H1 (cell line): ENCODE measurements around the gene RFXANK. TPM values are rescaled to one million over a fixed set of nuclear protein-coding genes. Genes with fewer than 3 reads are reported as not detected.

Experiments
- CTCF ChIA-PET: fragments of 300-600 bp; sonication (Branson Sonifier 250); formaldehyde crosslinking; loops from one replicate; lab custom pipeline; 2021; ENCODE audit not compliant: partially characterized antibody; lab: Charles Lee
- POLR2A ChIA-PET: fragments of 300-600 bp; sonication (Branson Sonifier 250); formaldehyde crosslinking; loops from one replicate; lab custom pipeline; 2021; ENCODE audit warnings: inconsistent platforms; ENCODE audit not compliant: partially characterized antibody; lab: Charles Lee
- DNase-seq, 2 experiments: peaks; one replicate each; pipeline versions ENCODE4 v3.0.0 to v3.0.0-alpha.2; 2010 to 2022; ENCODE audit warnings: low spot score in 2 of 2, low read depth in 1 of 2, mixed read lengths in 1 of 2
- FAIRE-seq: peaks from 2 replicates; lab custom pipeline; 2011; peaks lifted over from hg19 to GRCh38; lab: Jason Lieb, UNC
- H2AFZ ChIP-seq: 2 replicates; pipeline ENCODE4 v1.8.1; 2012; ENCODE audit warnings: low read length, inconsistent platforms
- H2AK5ac ChIP-seq: 2 replicates; pipeline ENCODE4 v1.6.1; 2013; ENCODE audit warnings: low read depth, low read length
- H2BK120ac ChIP-seq: replicated peaks from 2 replicates; pipeline ENCODE3; 2013; ENCODE audit warnings: low read depth, low read length, inconsistent platforms
- H2BK12ac ChIP-seq: 2 replicates; pipeline ENCODE4 v1.6.1; 2013; ENCODE audit warnings: low read depth, low read length
- H2BK15ac ChIP-seq: 2 replicates; pipeline ENCODE4 v1.6.1; 2013; ENCODE audit warnings: low read length
- H2BK20ac ChIP-seq: 2 replicates; pipeline ENCODE4 v1.6.1; 2013; ENCODE audit warnings: low read length
- H2BK5ac ChIP-seq: 2 replicates; pipeline ENCODE4 v1.6.1; 2013; ENCODE audit warnings: low read depth, low read length
- H3K14ac ChIP-seq: 2 replicates; pipeline ENCODE4 v1.6.1; 2013; ENCODE audit warnings: inconsistent platforms; ENCODE audit not compliant: insufficient read length
- H3K18ac ChIP-seq: 2 replicates; pipeline ENCODE4 v1.6.1; 2013; ENCODE audit warnings: low read length; ENCODE audit errors: extremely low read depth
- H3K23ac ChIP-seq: 2 replicates; pipeline ENCODE4 v1.6.1; 2013; ENCODE audit warnings: inconsistent platforms; ENCODE audit not compliant: insufficient read length
- H3K23me2 ChIP-seq: 2 replicates; pipeline ENCODE4 v1.6.1; 2013; ENCODE audit warnings: low read depth, low read length
- H3K27ac ChIP-seq: 2 replicates; pipeline ENCODE4 v1.6.1; 2011; ENCODE audit warnings: low read depth, low read length, inconsistent platforms
- H3K27me3 ChIP-seq, 4 experiments: replicated peaks in 1 of 4; 1 replicate in 1 of 4; 2 replicates in 3 of 4; pipeline versions ENCODE4 v1.6.1 to v1.8.1; 2011 to 2013; ENCODE audit warnings: low read length in 3 of 4, mild to moderate bottlenecking in 3 of 4, inconsistent platforms in 2 of 4, mixed read lengths in 2 of 4, moderate library complexity in 1 of 4; ENCODE audit not compliant: control insufficient read depth in 3 of 4, insufficient read depth in 3 of 4; ENCODE audit errors: extremely low read depth in 1 of 4
- H3K36me3 ChIP-seq, 4 experiments: 2 replicates each; pipeline versions ENCODE4 v1.6.1 to v1.8.1; 2011 to 2013; ENCODE audit warnings: mild to moderate bottlenecking in 4 of 4, low read length in 3 of 4, moderate library complexity in 2 of 4, control low read depth in 1 of 4, inconsistent platforms in 1 of 4; ENCODE audit not compliant: insufficient read depth in 4 of 4, control insufficient read depth in 2 of 4
- H3K4ac ChIP-seq: replicated peaks from 2 replicates; pipeline ENCODE3; 2013; ENCODE audit warnings: low read length, low read depth, mixed read lengths, inconsistent platforms; ENCODE audit not compliant: insufficient read length
- H3K4me1 ChIP-seq, 4 experiments: replicated peaks in 1 of 4; 1 replicate in 1 of 4; 2 replicates in 3 of 4; pipeline versions ENCODE4 v1.6.1 to v1.8.1; 2011 to 2013; ENCODE audit warnings: low read length in 3 of 4, inconsistent platforms in 2 of 4, mixed read lengths in 1 of 4; ENCODE audit not compliant: insufficient read depth in 4 of 4, control insufficient read depth in 3 of 4
- H3K4me2 ChIP-seq, 2 experiments: 2 replicates each; pipeline versions ENCODE4 v1.6.1 to v1.8.1; 2011 to 2013; ENCODE audit warnings: low read depth in 2 of 2, low read length in 2 of 2, control low read depth in 1 of 2, inconsistent platforms in 1 of 2, mild to moderate bottlenecking in 1 of 2; ENCODE audit not compliant: insufficient read depth in 1 of 2
- H3K4me3 ChIP-seq, 4 experiments: fragments of 200-600, 300-600 bp in 1 of 4; sonication (generic), shearing (Covaris generic), sonication (Bioruptor Twin) in 1 of 4; 2 replicates each; pipeline versions ENCODE4 v1.5.1 to v1.8.1; 2011 to 2016; ENCODE audit warnings: low read length in 4 of 4, low read depth in 3 of 4, control low read depth in 2 of 4, inconsistent platforms in 2 of 4, mild to moderate bottlenecking in 2 of 4, mixed read lengths in 1 of 4, moderate library complexity in 1 of 4; ENCODE audit not compliant: insufficient read depth in 2 of 4; ENCODE audit errors: extremely low read depth in 1 of 4
- H3K56ac ChIP-seq: replicated peaks from 2 replicates; pipeline ENCODE3; 2013; ENCODE audit warnings: low read depth, mild to moderate bottlenecking, mixed read lengths, low read length, inconsistent platforms; ENCODE audit not compliant: insufficient read length
- H3K79me1 ChIP-seq: 2 replicates; pipeline ENCODE4 v1.6.1; 2013; ENCODE audit warnings: low read depth, low read length, control low read depth
- H3K79me2 ChIP-seq, 2 experiments: 2 replicates each; pipeline versions ENCODE4 v1.6.1 to v1.8.1; 2012 to 2013; ENCODE audit warnings: low read length in 2 of 2, mild to moderate bottlenecking in 2 of 2, inconsistent platforms in 1 of 2; ENCODE audit not compliant: insufficient read depth in 2 of 2, control insufficient read depth in 1 of 2
- H3K9ac ChIP-seq, 4 experiments: replicated peaks in 1 of 4; 1 replicate in 1 of 4; 2 replicates in 3 of 4; pipeline versions ENCODE4 v1.6.1 to v1.8.1; 2011 to 2013; ENCODE audit warnings: low read depth in 3 of 4, low read length in 3 of 4, control low read depth in 2 of 4, mild to moderate bottlenecking in 2 of 4, moderate library complexity in 2 of 4, inconsistent platforms in 1 of 4; ENCODE audit errors: extremely low read depth in 1 of 4
- H3K9me3 ChIP-seq, 2 experiments: 2 replicates each; pipeline versions ENCODE4 v1.6.1 to v1.8.1; 2012 to 2013; ENCODE audit warnings: mild to moderate bottlenecking in 2 of 2, moderate library complexity in 2 of 2, control low read depth in 1 of 2, inconsistent platforms in 1 of 2, low read depth in 1 of 2, low read length in 1 of 2, mixed read lengths in 1 of 2; ENCODE audit not compliant: insufficient read depth in 2 of 2
- H4K20me1 ChIP-seq, 2 experiments: replicated peaks in 1 of 2; 2 replicates each; pipeline versions ENCODE3 to v1.8.1; 2011 to 2013; ENCODE audit warnings: inconsistent platforms in 2 of 2, low read length in 2 of 2, mild to moderate bottlenecking in 1 of 2; ENCODE audit not compliant: insufficient read depth in 2 of 2, control insufficient read depth in 1 of 2
- H4K5ac ChIP-seq: 2 replicates; pipeline ENCODE4 v1.6.1; 2013; ENCODE audit warnings: low read length, low read depth, mixed read lengths, inconsistent platforms; ENCODE audit not compliant: insufficient read length
- H4K8ac ChIP-seq: 2 replicates; pipeline ENCODE4 v1.8.0; 2013; ENCODE audit warnings: mild to moderate bottlenecking, moderate library complexity, low read length, inconsistent platforms; ENCODE audit not compliant: insufficient read depth; ENCODE audit errors: extremely low read depth
- H4K91ac ChIP-seq: replicated peaks from 2 replicates; pipeline ENCODE3; 2013; ENCODE audit warnings: low read length, mixed read lengths, inconsistent platforms; ENCODE audit not compliant: insufficient read length
- BCL11A ChIP-seq, 2 experiments: IDR thresholded peaks; one replicate each; pipeline ENCODE4 v1.6.1; 2011; ENCODE audit warnings: low read depth in 2 of 2, low read length in 2 of 2, mild to moderate bottlenecking in 2 of 2
- GABPA ChIP-seq: IDR thresholded peaks from 2 replicates; pipeline ENCODE4 v1.6.1; 2011; ENCODE audit warnings: mild to moderate bottlenecking, low read length, moderate library complexity, borderline replicate concordance; ENCODE audit not compliant: insufficient read depth
- HDAC6 ChIP-seq: IDR thresholded peaks from one replicate; pipeline ENCODE4 v1.7.1; 2012; ENCODE audit warnings: low read depth, mild to moderate bottlenecking, inconsistent platforms, low read length, moderate library complexity
- RBBP5 ChIP-seq: IDR thresholded peaks from 2 replicates; pipeline ENCODE4 v1.7.1; 2012; ENCODE audit warnings: low read depth, mild to moderate bottlenecking, inconsistent platforms, low read length, moderate library complexity, borderline replicate concordance
- SP4 ChIP-seq: IDR thresholded peaks from 2 replicates; pipeline ENCODE4 v1.6.1; 2012; ENCODE audit warnings: low read length, inconsistent platforms
- TAF7 ChIP-seq: optimal IDR thresholded peaks from 2 replicates; pipeline ENCODE3; 2011; ENCODE audit warnings: low read depth, mild to moderate bottlenecking, inconsistent platforms, low read length, moderate library complexity, borderline replicate concordance
- TCF12 ChIP-seq: IDR thresholded peaks from 2 replicates; pipeline ENCODE4 v1.6.1; 2011; ENCODE audit warnings: low read depth, mild to moderate bottlenecking, low read length
- TEAD4 ChIP-seq: IDR thresholded peaks from 2 replicates; pipeline ENCODE4 v1.6.1; 2012; ENCODE audit warnings: low read depth, low read length, inconsistent platforms, mixed read lengths
- ZNF274 ChIP-seq: IDR thresholded peaks from 2 replicates; pipeline ENCODE4 v1.7.0; 2012; ENCODE audit warnings: low read length, borderline replicate concordance; ENCODE audit errors: extremely low read depth
- WGBS, 2 experiments: shearing (Covaris generic) in 1 of 2; methylation state at CpG; one replicate each; pipeline versions ENCODE4 v1.1.6 to v1.1.7; 2013 to 2015; ENCODE audit warnings: low lambda C conversion rate in 2 of 2, mixed read lengths in 2 of 2, inconsistent platforms in 1 of 2, low coverage in 1 of 2, missing lambda C conversion rate in 1 of 2; ENCODE audit not compliant: insufficient replicate concordance in 2 of 2, insufficient coverage in 1 of 2, insufficient read length in 1 of 2; ENCODE audit errors: extremely low coverage in 1 of 2, missing lambda C conversion rate in 1 of 2; 5-methylcytosine and 5-hydroxymethylcytosine counted together
- polyA plus RNA-seq, 7 experiments: library from polyadenylated mRNA; depleted of rRNA in 3 of 7; stranded (reverse) in 5 of 7; unstranded in 2 of 7; fragments of >200 nt in 5 of 7; fragments of 200-250 nt in 2 of 7; gene quantifications; 1 replicate in 5 of 7; 2 replicates in 1 of 7; 4 replicates in 1 of 7; pipeline versions ENCODE4 v1.2.1 to v1.2.3, GENCODE V29; 2011 to 2013; ENCODE audit warnings: missing spikeins in 2 of 7, mixed read lengths in 2 of 7
- total RNA-seq: library from RNA; stranded (reverse); fragmentation: NEBNext Ultra II Directional; extraction: Animal tissue kit (Norgen Biotek cat#: 25700); gene quantifications from 2 replicates; pipeline ENCODE4 v1.2.1, GENCODE V29; 2021

RFXANK gene
- total and polyA plus RNA-seq, 2 of the 8 experiments (the other 6 are each of a cell fraction or from before 2014, with no cell fraction given) = 72.9 to 87.5 TPM

GRCh38 chr19:19224150-19224851, 32.2 kb downstream of the RFXANK start:
- H3K27me3 ChIP-seq = peaks cover 2 to 17% (median 11%) of the 10 kb centered on the region in 4 experiments
- H4K20me1 ChIP-seq = no peaks in the 10 kb centered on the region
- H3K4me3 ChIP-seq = peak overlapping the region; percentile 17 to 59 (median 33); a peak in 7 of 8 replicates
- 65% methylated on average over 17 of the region's 17 CpGs; no CpG with 5 or more reads in 1 of the 2 experiments for WGBS, 2 experiments
- H2BK5ac ChIP-seq = no peak overlapping the region
- no peak overlapping the region for H3K27ac ChIP-seq
- H4K91ac ChIP-seq = no peak overlapping the region
- H2BK20ac ChIP-seq = no peak overlapping the region
- TF ChIP-seq SP4 (no peak), GABPA (no peak), TCF12 (no peak), TEAD4 (no peak), BCL11A (IDR thresholded peaks at IDR 0.05; ENCODE audit: low read depth in 2 of 2, low read length in 2 of 2) (no peak), ZNF274 (no peak), TAF7 (no peak), HDAC6 (no peak), RBBP5 (no peak)
- FAIRE-seq (no peak), DNase-seq (no peak)
- no peak overlapping the region for H2BK15ac ChIP-seq
- POLR2A ChIA-PET = interaction anchor here (1.0 to 2.1 kb wide), 7 partner anchors 9 to 161 kb away, joined by 3 to 10 read pairs (median 4); partner anchors contain the start of genes NCAN, NR2C2AP and SLC25A42
- no peaks in the 10 kb centered on the region for H3K36me3 ChIP-seq
- H3K23ac ChIP-seq = no peak overlapping the region
- H2BK120ac ChIP-seq = no peak overlapping the region
- no peak overlapping the region for H4K5ac ChIP-seq
- H3K4me1 ChIP-seq = peaks cover 0 to 7% (median 3%) of the 10 kb centered on the region in 4 experiments; a peak in 4 of 7 replicates
- peak overlapping the region; percentile 3; the same call in 1 of the 2 replicates for H4K8ac ChIP-seq
- H3K23me2 ChIP-seq = peaks cover 5% of the 10 kb centered on the region; the same call in 1 of the 2 replicates
- H3K4me2 ChIP-seq = peak overlapping the region; percentile 42 to 73
- no peak overlapping the region for H3K4ac ChIP-seq
- H3K9me3 ChIP-seq = peaks cover 4 to 5% of the 10 kb centered on the region in 2 experiments; a peak in 2 of 4 replicates
- no peaks in the 10 kb centered on the region for H3K79me2 ChIP-seq
- H2AFZ ChIP-seq = no peak overlapping the region
- no peak overlapping the region for H3K56ac ChIP-seq
- no peaks in the 10 kb centered on the region for H3K79me1 ChIP-seq
- H2BK12ac ChIP-seq = no peak overlapping the region
- 0 out of 2 replicates have a peak overlapping the region, but pooled peaks have one; percentile 39 for H2AK5ac ChIP-seq
- H3K18ac ChIP-seq = no peak overlapping the region
- no peak overlapping the region for H3K14ac ChIP-seq
- CTCF ChIA-PET = interaction anchor here (1.0 to 2.5 kb wide), 13 partner anchors 9 to 266 kb away, joined by 3 to 20 read pairs (median 5); partner anchors contain the start of genes BORCS8 and RFXANK
- no peak overlapping the region for H3K9ac ChIP-seq
